Ishikawa (cell line): ENCODE measurements around the gene SAFB.

ENCODE experiments used
- CREB1 ChIP-seq: IDR thresholded peaks from 2 replicates; pipeline ENCODE4 v1.6.1; 2012; ENCODE audit warnings: low read depth
- EP300 ChIP-seq: IDR thresholded peaks from 2 replicates; pipeline ENCODE4 v1.6.1; 2012; ENCODE audit warnings: borderline replicate concordance
- MAX ChIP-seq: IDR thresholded peaks from 2 replicates; pipeline ENCODE4 v1.6.1; 2012
- NFIC ChIP-seq: IDR thresholded peaks from 2 replicates; pipeline ENCODE4 v1.6.1; 2012
- RAD21 ChIP-seq: IDR thresholded peaks from 2 replicates; pipeline ENCODE4 v1.6.1; 2012; ENCODE audit warnings: low read depth
- REST ChIP-seq: IDR thresholded peaks from 2 replicates; pipeline ENCODE4 v1.6.1; 2012; ENCODE audit warnings: low read depth, mild to moderate bottlenecking
- TAF1 ChIP-seq: IDR thresholded peaks from 2 replicates; pipeline ENCODE4 v1.6.1; 2012; ENCODE audit warnings: low read depth, mild to moderate bottlenecking
- TCF12 ChIP-seq: IDR thresholded peaks from 2 replicates; pipeline ENCODE4 v1.6.1; 2012; ENCODE audit warnings: low read depth
- TEAD4 ChIP-seq: IDR thresholded peaks from 2 replicates; pipeline ENCODE4 v1.6.1; 2012
- USF1 ChIP-seq: IDR thresholded peaks from 2 replicates; pipeline ENCODE4 v1.6.1; 2012
- YY1 ChIP-seq: IDR thresholded peaks from 2 replicates; pipeline ENCODE4 v1.6.1; 2012; ENCODE audit warnings: low read depth
- ZBTB7A ChIP-seq: IDR thresholded peaks from 2 replicates; pipeline ENCODE4 v1.6.1; 2012; ENCODE audit warnings: low read depth

- TF ChIP-seq REST (no peak), TEAD4 (no peak), YY1 (no peak), EP300 (no peak), ZBTB7A (no peak), RAD21 (no peak), TAF1 (no peak), CREB1 (no peak), USF1 (no peak), MAX (no peak), NFIC (no peak), TCF12 (no peak)
Observed at GRCh38 chr19:5607318-5608275, 15.3 kb upstream of the SAFB start.
